OCI-LY7 (cell line): Measurements from ENCODE around the gene CLIC4. TPM values are rescaled to one million over a fixed set of nuclear protein-coding genes. Genes with fewer than 3 reads are reported as not detected.

ENCODE experiments used
- BruUV-seq: library from RNA; stranded (reverse); fragments of 400-500 nt; replicated peaks from 2 replicates; lab custom pipeline; 2021; lab: Mats Ljungman, UMichigan
- CTCF ChIA-PET: fragments of 300-600 bp; sonication (Branson Sonifier 250); formaldehyde crosslinking; loops from one replicate; lab custom pipeline; 2022; ENCODE audit warnings: antibody characterized with exemption; ENCODE audit not compliant: unreplicated experiment; lab: Charles Lee
- POLR2A ChIA-PET: fragments of 300-600 bp; sonication (Branson Sonifier 250); formaldehyde crosslinking; loops from one replicate; lab custom pipeline; 2022; ENCODE audit warnings: antibody characterized with exemption; lab: Charles Lee
- DNase-seq: peaks from one replicate; pipeline ENCODE4 v3.0.0-alpha.2; 2015; ENCODE audit warnings: low spot score
- H2AFZ ChIP-seq: fragments of 200-600 bp; sonication (generic), shearing (Covaris generic); 2 replicates; pipeline ENCODE4 v1.6.1; 2014; ENCODE audit warnings: mild to moderate bottlenecking, antibody characterized with exemption, low read length, moderate library complexity
- H3K27ac ChIP-seq: fragments of 200-600 bp; sonication (generic); 2 replicates; pipeline ENCODE4 v1.5.1; 2014; ENCODE audit warnings: mixed run types, low read depth, mild to moderate bottlenecking, moderate library complexity, low read length, inconsistent platforms; ENCODE audit not compliant: poor library complexity, severe bottlenecking
- H3K36me3 ChIP-seq: fragments of 200-600 bp; sonication (generic); 2 replicates; pipeline ENCODE4 v1.6.1; 2014; ENCODE audit warnings: mild to moderate bottlenecking, antibody characterized with exemption, low read length, moderate library complexity, mixed read lengths; ENCODE audit not compliant: insufficient read depth
- H3K4me1 ChIP-seq: fragments of 200-600 bp; sonication (generic); 2 replicates; pipeline ENCODE4 v1.5.1; 2014; ENCODE audit warnings: mild to moderate bottlenecking, low read length; ENCODE audit not compliant: insufficient read depth, poor library complexity, severe bottlenecking
- H3K4me2 ChIP-seq: fragments of 200-600 bp; sonication (generic); 2 replicates; pipeline ENCODE4 v1.6.1; 2014; ENCODE audit warnings: mild to moderate bottlenecking, low read length
- H3K4me3 ChIP-seq: fragments of 200-600 bp; sonication (generic); 2 replicates; pipeline ENCODE4 v1.5.1; 2014; ENCODE audit warnings: mild to moderate bottlenecking, low read depth, low read length; ENCODE audit not compliant: poor library complexity, severe bottlenecking
- H3K79me2 ChIP-seq: fragments of 200-600 bp; sonication (generic); 2 replicates; pipeline ENCODE4 v1.6.1; 2016; ENCODE audit warnings: low read depth, mild to moderate bottlenecking, low read length, moderate library complexity, mixed read lengths; ENCODE audit not compliant: insufficient read depth
- H3K9me2 ChIP-seq: fragments of 200-600 bp; sonication (generic); 2 replicates; pipeline ENCODE4 v1.6.1; 2016; ENCODE audit warnings: mild to moderate bottlenecking, low read length, mixed read lengths; ENCODE audit not compliant: insufficient read depth
- H3K9me3 ChIP-seq: fragments of 200-600 bp; sonication (generic); 2 replicates; pipeline ENCODE4 v1.6.1; 2014; ENCODE audit warnings: mild to moderate bottlenecking, mixed run types, low read length, mixed read lengths
- H4K20me1 ChIP-seq: fragments of 200-600 bp; sonication (generic); 2 replicates; pipeline ENCODE4 v1.6.1; 2014; ENCODE audit warnings: mild to moderate bottlenecking, antibody characterized with exemption, low read length, moderate library complexity, mixed read lengths; ENCODE audit not compliant: insufficient read depth
- EZH2phosphoT487 ChIP-seq: fragments of 200-600 bp; sonication (generic); IDR thresholded peaks from 2 replicates; pipeline ENCODE4 v1.6.1; 2018; ENCODE audit warnings: low read depth, borderline replicate concordance, mild to moderate bottlenecking, mixed run types, antibody characterized with exemption, low read length, moderate library complexity, mixed read lengths
- intact Hi-C: fragments of 100-400 bp; cut with micrococcal nuclease; formaldehyde crosslinking; loops from one replicate; pipeline ENCODE4 v1.10.0; 2022; ENCODE audit not compliant: unreplicated experiment
- total RNA-seq, 2 experiments: library from RNA; depleted of rRNA in 1 of 2; stranded (reverse); fragments of >200 nt in 1 of 2; shearing (Covaris generic) in 1 of 2; gene quantifications; 2 replicates each; pipeline ENCODE4 v1.2.3, GENCODE V29; 2014 to 2022
- TF ChIP-seq, protein P1 (sequence below): fragments of 200-600 bp; sonication (generic); conservative IDR thresholded peaks from 2 replicates; pipeline ENCODE4 v1.5.1; 2014; ENCODE audit warnings: mild to moderate bottlenecking, antibody characterized with exemption, low read length, moderate library complexity, mixed read lengths

Gene CLIC4
- total RNA-seq, 2 experiments from 2014 or later = 35.5 to 116 TPM

- Histone ChIP-seq H4K20me1 (0 out of 2 replicates have a peak, but pooled peaks cover 3% of the 10 kb centered on the region), H2AFZ (peak overlapping the region; percentile 9; the same call in 1 of the 2 replicates), H3K36me3 (peaks cover 24% of the 10 kb centered on the region; the same call in 1 of the 2 replicates), H3K4me2 (peak overlapping the region; percentile 71), H3K79me2 (no peaks in the 10 kb centered on the region), H3K9me3 (no peaks in the 10 kb centered on the region), H3K9me2 (no peaks in the 10 kb centered on the region), H3K4me3 (peak overlapping the region; percentile 52), H3K4me1 (peaks cover 19% of the 10 kb centered on the region), H3K27ac (peak overlapping the region; percentile 24)
- peak; percentile 95 for DNase-seq
- no peak for TF ChIP-seq EZH2phosphoT487
- TF ChIP-seq, protein P1, sequence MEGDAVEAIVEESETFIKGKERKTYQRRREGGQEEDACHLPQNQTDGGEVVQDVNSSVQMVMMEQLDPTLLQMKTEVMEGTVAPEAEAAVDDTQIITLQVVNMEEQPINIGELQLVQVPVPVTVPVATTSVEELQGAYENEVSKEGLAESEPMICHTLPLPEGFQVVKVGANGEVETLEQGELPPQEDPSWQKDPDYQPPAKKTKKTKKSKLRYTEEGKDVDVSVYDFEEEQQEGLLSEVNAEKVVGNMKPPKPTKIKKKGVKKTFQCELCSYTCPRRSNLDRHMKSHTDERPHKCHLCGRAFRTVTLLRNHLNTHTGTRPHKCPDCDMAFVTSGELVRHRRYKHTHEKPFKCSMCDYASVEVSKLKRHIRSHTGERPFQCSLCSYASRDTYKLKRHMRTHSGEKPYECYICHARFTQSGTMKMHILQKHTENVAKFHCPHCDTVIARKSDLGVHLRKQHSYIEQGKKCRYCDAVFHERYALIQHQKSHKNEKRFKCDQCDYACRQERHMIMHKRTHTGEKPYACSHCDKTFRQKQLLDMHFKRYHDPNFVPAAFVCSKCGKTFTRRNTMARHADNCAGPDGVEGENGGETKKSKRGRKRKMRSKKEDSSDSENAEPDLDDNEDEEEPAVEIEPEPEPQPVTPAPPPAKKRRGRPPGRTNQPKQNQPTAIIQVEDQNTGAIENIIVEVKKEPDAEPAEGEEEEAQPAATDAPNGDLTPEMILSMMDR = peak; percentile 87
- intact Hi-C loops = loop anchor here (1.0 to 5.0 kb wide), 5 partner anchors 50 to 359 kb away; partner anchors contain the start of gene RUNX3
- BruUV-seq = no TSS peak
- ChIA-PET POLR2A (no interaction called here), CTCF (interaction anchor here (0.7 kb wide), 1 partner anchor 253 kb away, joined by 3 read pairs; no protein-coding TSS in a partner anchor)
Measured at GRCh38 chr1:24847995-24848881, 103.0 kb downstream of the CLIC4 start.

DNA sequence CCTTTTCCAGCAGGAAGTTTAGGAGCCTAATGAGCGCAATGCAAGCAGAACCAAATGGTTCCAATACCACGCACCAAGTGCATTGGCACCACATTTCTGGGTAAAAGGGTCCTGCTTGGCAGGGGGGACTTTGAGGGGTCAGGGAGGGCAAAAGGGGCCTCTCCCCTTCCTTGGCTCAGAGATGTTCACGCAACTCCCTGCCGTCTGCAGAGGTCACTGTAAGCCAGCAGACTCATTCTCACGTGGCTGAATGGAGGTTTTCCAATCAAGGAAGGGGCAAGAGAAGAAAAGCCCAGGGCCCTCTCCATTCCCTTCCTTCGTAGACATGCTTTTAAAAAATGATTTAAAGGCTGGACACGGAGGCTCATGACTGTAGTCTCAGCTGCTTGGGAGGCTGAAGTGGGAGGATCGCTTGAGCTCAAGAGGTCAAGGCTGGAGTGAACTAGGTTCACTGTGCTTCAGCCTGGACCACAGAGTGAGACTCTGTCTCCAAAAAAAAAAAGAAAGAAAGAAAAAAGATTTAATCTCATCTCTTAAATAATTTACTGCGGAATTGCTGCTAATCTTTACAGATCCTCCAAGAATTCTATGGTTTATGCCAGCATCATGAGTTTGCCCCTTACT, 104.5 kb downstream of the CLIC4 start:
- Histone ChIP-seq H3K9me2 (no peaks in the 10 kb centered on the region), H3K4me2 (no peak overlapping the region), H3K79me2 (no peaks in the 10 kb centered on the region), H3K9me3 (no peaks in the 10 kb centered on the region), H3K27ac (no peak overlapping the region), H3K36me3 (peaks cover 10% of the 10 kb centered on the region; the same call in 1 of the 2 replicates), H3K4me3 (no peak overlapping the region), H3K4me1 (peaks cover 19% of the 10 kb centered on the region), H4K20me1 (0 out of 2 replicates have a peak, but pooled peaks cover 3% of the 10 kb centered on the region), H2AFZ (no peak overlapping the region)
- TF ChIP-seq, protein P1 = peak; percentile 57; the same call in 1 of the 2 replicates
- no peak for TF ChIP-seq EZH2phosphoT487
- ChIA-PET CTCF (no interaction called here), POLR2A (interaction anchor here (0.6 kb wide), 1 partner anchor 113 kb away, joined by 4 read pairs; no protein-coding TSS in a partner anchor)
- BruUV-seq = no TSS peak
- intact Hi-C loops = loop anchor here (5.0 kb wide), 1 partner anchor 358 kb away; no protein-coding TSS in a partner anchor
- DNase-seq = peak; percentile 40
